ENCODE results near the gene PTPRM.

PTPRM gene

GRCh38 chr18:8329186-8329771 is 762.2 kb downstream of the PTPRM start:
- H3K27ac ChIP-seq, result no peak overlapping the region
- no peaks in the 10 kb centered on the region for H3K36me3 ChIP-seq
- DNase-seq, result no peak
- H3K4me1 ChIP-seq, result peaks cover 0 to 29% (median 9%) of the 10 kb centered on the region in 4 donors
- H3K27me3 ChIP-seq, result no peaks in the 10 kb centered on the region
- no peaks in the 10 kb centered on the region for H3K9me3 ChIP-seq
- no peak for TF ChIP-seq CTCF (IDR thresholded peaks at IDR 0.05)
- intact Hi-C loops (cut with DNase I; ENCODE audit: low total_unique reads), result no loop called here
- H3K4me3 ChIP-seq, result no peak overlapping the region

GRCh38 chr18:8330575-8330974 is 763.5 kb downstream of the PTPRM start:
- Histone ChIP-seq H3K27ac (no peak overlapping the region), H3K36me3 (no peaks in the 10 kb centered on the region), H3K4me3 (no peak overlapping the region), H3K4me1 (peaks cover 0 to 29% (median 9%) of the 10 kb centered on the region in 4 donors), H3K9me3 (no peaks in the 10 kb centered on the region), H3K27me3 (no peaks in the 10 kb centered on the region)
- intact Hi-C loops (cut with DNase I; ENCODE audit: low total_unique reads), result no loop called here
- DNase-seq, result no peak
- TF ChIP-seq CTCF (IDR thresholded peaks at IDR 0.05), result no peak

- no peak overlapping the region for H3K27ac ChIP-seq
- H3K4me1 ChIP-seq, result peaks cover 0 to 24% (median 7%) of the 10 kb centered on the region in 4 donors
- intact Hi-C loops (cut with DNase I; ENCODE audit: low total_unique reads), result no loop called here
- no peak overlapping the region for H3K4me3 ChIP-seq
- H3K9me3 ChIP-seq, result no peaks in the 10 kb centered on the region
- no peak for DNase-seq
- no peak for TF ChIP-seq CTCF (IDR thresholded peaks at IDR 0.05)
- H3K27me3 ChIP-seq, result no peaks in the 10 kb centered on the region
- no peaks in the 10 kb centered on the region for H3K36me3 ChIP-seq
Observed at GRCh38 chr18:8332286-8332685, 765.2 kb downstream of the PTPRM start.

GRCh38 chr18:8333961-8334360 is 766.8 kb downstream of the PTPRM start:
- no peaks in the 10 kb centered on the region for H3K36me3 ChIP-seq
- H3K27me3 ChIP-seq, result no peaks in the 10 kb centered on the region

GRCh38 chr18:8337211-8337610 is 770.1 kb downstream of the PTPRM start:
- no peak for TF ChIP-seq CTCF (IDR thresholded peaks at IDR 0.05)
- H3K4me3 ChIP-seq, result no peak overlapping the region

More at GRCh38 chr18:8333961-8334360, 766.8 kb downstream of the PTPRM start:
- Histone ChIP-seq H3K4me1 (peaks cover 0 to 8% (median 4%) of the 10 kb centered on the region in 4 donors), H3K9me3 (no peaks in the 10 kb centered on the region), H3K27ac (no peak overlapping the region), H3K4me3 (no peak overlapping the region)
- TF ChIP-seq CTCF (IDR thresholded peaks at IDR 0.05), result no peak
- intact Hi-C loops (cut with DNase I; ENCODE audit: low total_unique reads), result no loop called here
- no peak for DNase-seq

GRCh38 chr18:8339210-8339609 is 772.1 kb downstream of the PTPRM start:
- no peak for TF ChIP-seq CTCF (IDR thresholded peaks at IDR 0.05)
- H3K27me3 ChIP-seq, result no peaks in the 10 kb centered on the region
- intact Hi-C loops (cut with DNase I; ENCODE audit: low total_unique reads), result no loop called here
- H3K4me3 ChIP-seq, result no peak overlapping the region
- peaks cover 0 to 40% (median 14%) of the 10 kb centered on the region in 4 donors for H3K4me1 ChIP-seq
- H3K27ac ChIP-seq, result no peak overlapping the region
- no peaks in the 10 kb centered on the region for H3K9me3 ChIP-seq
- no peaks in the 10 kb centered on the region for H3K36me3 ChIP-seq
- DNase-seq, result no peak

More at GRCh38 chr18:8337211-8337610, 770.1 kb downstream of the PTPRM start:
- intact Hi-C loops (cut with DNase I; ENCODE audit: low total_unique reads), result no loop called here
- no peaks in the 10 kb centered on the region for H3K36me3 ChIP-seq
- H3K4me1 ChIP-seq, result peaks cover 0 to 31% (median 14%) of the 10 kb centered on the region in 4 donors
- no peaks in the 10 kb centered on the region for H3K27me3 ChIP-seq
- no peak for DNase-seq
- H3K9me3 ChIP-seq, result no peaks in the 10 kb centered on the region
- no peak overlapping the region for H3K27ac ChIP-seq

Data from tibial artery (tissue), 4 donors.